8988T (cell line): ENCODE results near the gene KCNF1.

ENCODE experiments used
- DNase-seq: peaks from one replicate; pipeline ENCODE4 v3.0.0; 2011

KCNF1 gene

DNA sequence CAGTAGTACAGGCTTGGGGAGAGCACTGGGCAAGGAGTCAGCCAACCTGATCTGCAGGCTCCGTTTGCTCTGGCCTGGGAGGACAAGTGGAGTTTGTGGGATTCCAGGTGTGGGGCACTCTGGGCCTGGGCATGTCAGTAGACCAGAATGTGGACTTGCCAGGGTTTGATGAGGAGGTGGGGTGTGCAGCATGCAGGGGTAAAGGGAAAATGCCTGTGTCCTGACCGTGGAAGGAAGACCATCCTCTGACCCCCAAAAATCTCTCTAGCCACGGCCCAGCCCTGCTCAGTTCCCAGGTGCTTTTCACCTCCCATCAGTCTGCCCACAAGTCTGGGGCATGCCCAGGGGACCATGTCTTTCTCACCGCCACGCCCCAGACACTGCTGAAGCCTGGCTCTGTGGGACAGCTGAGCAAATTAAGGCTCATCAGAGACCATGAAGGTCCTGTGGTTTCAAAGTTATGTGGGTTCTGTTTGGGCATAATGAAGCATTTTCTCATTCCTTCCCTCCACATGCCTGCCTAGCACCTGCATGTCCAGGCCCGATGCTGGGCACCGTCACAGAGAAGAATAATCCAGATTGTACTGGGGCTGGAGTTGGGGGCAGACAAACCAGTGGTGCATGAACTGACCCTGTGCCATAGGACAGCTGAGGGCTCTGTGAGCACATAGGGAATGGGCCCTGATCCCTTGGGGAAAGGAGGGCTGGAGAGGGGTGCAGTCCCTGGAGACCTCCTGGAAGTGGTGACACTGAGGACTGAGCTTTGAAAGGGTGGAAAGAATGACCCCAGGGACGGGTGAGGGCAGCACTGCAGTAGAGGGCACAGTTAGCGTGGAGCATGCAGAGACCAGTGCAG lies 6.5 kb upstream of the KCNF1 start:
- no peak for DNase-seq

DNA sequence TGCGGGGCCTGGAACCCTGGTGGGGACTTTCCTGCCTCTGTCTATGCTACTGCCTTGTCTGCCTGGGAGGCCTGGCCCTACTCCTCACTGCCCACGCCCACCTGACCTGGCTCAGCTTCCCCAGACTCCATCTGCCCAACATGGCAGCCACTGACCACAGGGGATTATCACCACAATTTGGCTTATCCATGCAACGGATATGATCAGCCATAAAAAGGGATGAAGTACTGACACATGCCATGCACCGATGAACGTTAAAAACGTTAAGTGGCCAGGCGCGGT lies 5.9 kb upstream of the KCNF1 start:
- DNase-seq: no peak

DNA sequence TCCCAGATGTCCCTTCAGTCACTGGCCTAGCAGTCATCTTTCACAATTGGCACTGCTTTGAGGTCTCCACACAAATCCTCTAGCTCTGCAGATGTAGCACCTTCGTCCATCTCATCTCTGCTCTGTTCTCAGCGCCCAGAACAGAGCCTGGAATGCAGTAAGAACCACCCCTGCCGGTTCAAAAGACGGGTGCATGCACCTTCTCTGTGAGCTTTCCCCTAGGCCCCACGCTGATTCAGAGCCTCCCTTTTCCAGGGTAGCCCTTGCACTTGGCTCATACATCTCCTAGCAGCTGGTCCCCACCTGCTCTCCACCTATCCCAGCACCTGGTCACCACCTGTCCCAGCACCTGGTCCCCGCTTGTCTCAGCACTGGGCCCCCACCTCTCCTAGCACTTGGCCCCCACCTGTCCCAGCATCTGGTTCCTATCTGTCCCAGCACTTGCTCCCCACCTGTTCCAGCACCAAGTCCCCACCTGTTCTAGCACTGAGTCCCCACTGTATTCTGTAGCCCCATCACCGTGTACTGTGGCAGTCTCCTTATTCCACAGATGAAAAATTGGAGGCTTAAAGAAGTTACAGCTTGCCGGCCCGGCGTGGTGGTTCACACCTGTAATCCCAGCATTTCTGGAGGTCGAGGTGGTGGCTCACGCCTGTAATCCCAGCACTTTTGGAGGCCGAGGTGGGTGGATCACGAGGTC lies 4.7 kb upstream of the KCNF1 start:
- no peak for DNase-seq

DNA sequence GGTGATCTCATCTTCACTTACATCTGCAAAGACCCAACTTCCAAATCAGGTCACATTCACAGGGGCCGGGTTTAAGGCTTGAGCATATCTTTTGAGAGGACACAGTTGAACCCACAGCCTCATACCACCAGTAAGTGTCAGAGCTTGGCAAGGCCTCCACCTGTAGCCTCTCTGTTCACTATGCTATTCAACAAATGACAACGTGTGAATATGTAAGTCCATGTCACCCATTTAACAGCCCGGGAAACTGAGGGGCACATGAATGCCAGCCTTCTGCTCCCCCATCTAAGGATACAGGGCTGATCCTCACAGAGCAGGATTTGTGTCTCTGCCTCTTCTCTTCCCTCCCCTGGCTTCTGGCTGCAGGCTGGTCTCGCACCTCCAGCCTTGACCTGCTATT lies 3.5 kb upstream of the KCNF1 start:
- DNase-seq: no peak

GRCh38 chr2:10909050-10909995 lies 2.4 kb upstream of the KCNF1 start:
- DNase-seq: no peak

- DNase-seq: no peak
Measured at GRCh38 chr2:10909996-10910341, 1.8 kb upstream of the KCNF1 start.

DNA sequence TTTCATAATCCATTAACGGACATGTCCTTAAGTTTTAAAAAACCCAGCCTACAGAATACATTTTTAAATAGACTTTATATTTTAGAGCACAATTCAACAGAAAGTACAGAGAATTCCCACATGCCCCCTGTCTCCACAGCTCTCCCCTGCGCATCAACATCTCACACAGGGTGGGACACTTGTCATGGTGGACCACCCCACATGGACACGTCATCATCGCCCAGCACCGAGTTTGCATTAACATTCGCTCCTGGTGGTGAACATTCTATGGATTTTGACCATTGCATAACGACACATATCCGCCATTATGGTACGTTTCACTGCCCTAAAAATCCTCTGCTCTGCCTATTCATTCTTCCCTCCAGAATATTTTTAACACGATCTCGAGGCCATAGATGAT lies 1.1 kb upstream of the KCNF1 start:
- no peak for DNase-seq

- DNase-seq: no peak
Measured at GRCh38 chr2:10912076-10912731, 470 bp downstream of the KCNF1 start.

- no peak for DNase-seq
Measured at GRCh38 chr2:10912796-10913455, 1.2 kb downstream of the KCNF1 start.

GRCh38 chr2:10913501-10914271 lies 2.0 kb downstream of the KCNF1 start:
- no peak for DNase-seq

- DNase-seq: peak; percentile 76
Measured at GRCh38 chr2:10914272-10914693, 2.5 kb downstream of the KCNF1 start.

DNA sequence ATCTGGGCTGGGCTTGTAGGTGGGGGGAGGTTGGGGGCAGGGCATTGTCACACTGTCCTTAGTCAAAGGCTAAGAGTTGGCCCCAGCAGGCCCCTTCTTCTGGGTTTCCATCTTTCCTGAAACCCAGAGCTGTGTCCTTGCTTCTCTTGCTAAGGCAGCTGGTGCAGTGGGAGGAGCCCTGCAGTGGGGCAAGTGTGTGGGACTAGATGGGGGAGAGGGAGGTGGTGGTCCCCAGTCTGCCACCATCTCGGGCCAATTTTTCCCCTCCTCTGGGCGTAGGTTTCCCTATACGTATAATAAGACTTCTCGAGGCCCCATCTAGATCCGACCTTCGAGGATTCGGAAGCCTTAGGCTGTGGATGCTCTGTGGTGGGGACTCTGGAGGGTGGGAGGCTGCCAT lies 3.5 kb downstream of the KCNF1 start:
- no peak for DNase-seq

- no peak for DNase-seq
Measured at GRCh38 chr2:10915731-10916276, 4.1 kb downstream of the KCNF1 start.

GRCh38 chr2:10916953-10917352 lies 5.2 kb downstream of the KCNF1 start:
- DNase-seq: no peak

- no peak for DNase-seq
Measured at GRCh38 chr2:10917927-10918326, 6.2 kb downstream of the KCNF1 start.

DNA sequence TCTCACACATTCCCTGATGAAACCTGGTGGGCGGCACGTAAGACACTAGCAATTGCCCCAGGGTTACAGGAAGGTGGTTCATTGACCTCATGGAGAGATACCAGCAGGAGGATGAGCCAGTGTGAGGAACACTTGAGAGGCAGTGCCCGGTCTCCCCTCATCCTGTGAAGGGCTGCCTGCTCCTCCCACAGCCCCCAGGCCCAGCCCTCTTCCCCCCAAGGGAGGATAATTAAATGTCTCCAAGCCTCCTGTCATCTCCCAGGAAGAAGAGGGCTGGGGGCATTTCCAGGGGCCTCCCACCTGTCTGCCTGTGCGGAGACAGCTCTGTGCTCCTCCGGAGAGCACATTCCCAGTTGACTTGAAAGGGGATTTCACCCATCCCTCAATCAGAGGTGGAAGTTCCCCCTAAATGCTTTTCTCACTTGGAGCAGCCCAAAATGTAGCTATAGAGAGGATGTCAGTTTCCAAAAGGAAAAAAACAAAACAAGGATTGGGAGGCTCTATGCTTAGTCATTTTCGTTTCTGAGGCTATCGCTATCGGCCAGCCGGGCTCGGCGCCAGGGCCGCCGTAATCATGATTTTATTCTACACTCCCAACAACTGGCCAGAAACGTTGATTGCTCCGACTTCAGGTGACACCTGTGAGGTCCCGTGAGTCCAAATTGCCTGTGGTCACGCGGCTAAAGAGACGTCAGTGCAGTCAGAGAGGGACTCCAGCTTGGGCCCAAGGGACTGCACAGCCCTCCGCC lies 7.1 kb downstream of the KCNF1 start:
- no peak for DNase-seq

DNA sequence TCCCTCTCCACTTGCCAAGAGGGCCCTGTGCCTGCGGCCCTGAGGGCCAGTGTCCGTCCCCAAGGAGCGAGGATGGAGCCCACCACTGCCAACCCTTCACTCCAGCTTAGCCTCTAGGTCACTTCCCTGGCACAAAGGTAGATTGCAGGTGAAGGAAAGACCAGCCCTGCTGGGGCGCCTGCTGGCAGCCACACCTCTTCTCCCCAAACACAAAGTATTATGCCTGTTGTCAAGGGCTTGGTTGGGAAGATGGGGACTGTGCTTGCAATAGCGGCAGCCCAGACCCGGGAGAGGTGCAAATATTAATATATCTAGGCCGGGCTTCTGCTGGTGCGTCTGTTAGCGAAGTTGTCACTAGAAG lies 7.7 kb downstream of the KCNF1 start:
- DNase-seq: no peak

DNA sequence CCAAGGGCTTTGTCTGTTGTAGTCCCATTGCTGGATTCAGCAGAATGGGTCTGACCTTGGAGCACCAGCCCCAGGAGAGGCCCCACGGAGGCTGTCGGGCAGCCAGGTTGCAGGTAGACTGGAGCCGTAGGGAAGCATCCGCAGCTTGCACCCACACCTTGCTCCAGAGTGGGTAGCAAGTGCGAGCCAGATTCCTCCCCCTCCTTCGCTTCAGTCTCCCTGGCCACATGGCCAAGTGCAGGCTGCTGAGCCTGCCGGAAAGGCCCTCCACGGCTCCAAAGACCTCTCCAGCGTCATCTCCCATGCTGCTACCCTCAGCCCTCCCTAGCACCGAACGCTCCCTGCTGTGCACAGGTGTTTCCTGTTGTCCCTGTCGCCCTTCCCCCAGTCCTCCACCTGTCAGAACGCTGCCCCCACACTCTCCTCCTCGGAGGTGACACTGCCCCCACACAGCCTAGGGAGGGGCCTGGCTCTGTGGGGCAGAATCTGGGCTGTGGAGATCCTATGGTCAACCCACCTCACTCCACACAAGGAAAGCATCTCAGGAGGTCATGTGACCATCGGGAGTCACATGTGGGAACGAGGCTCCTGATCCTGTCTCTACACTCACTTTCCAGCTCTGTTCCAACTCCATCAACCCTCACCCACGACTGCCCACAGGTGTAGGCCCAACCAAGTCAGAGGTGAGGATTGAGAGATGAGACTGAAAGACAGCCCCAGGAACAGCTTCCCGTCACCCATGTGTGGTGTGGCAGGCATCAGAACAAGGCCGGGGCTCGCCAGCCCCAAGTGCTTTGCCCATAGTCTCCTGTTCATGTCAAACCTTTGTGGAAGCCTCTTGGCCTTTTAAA lies 8.3 kb downstream of the KCNF1 start:
- DNase-seq: no peak

GRCh38 chr2:10920764-10921388 lies 9.1 kb downstream of the KCNF1 start:
- DNase-seq: no peak
